Upper lobe of right lung (tissue), 1 donor: ENCODE results near the gene CLCN4. TPM values are rescaled to one million over a fixed set of nuclear protein-coding genes. Genes with fewer than 3 reads are reported as not detected.
A peak's percentile ranks its signal among the peaks of the same experiment; 100 is the strongest.

Experiments used
- ATAC-seq: fragments of 200-7000 bp; cut with Tn5 transposase; one replicate; pipeline ENCODE4 v1.9.1; 2020; ENCODE audit warnings: mild to moderate bottlenecking, moderate library complexity
- DNase-seq: peaks from one replicate; pipeline ENCODE4 v3.0.0-alpha.2; 2020
- H3K27ac ChIP-seq: fragments of 200-600 bp; one replicate; pipeline ENCODE4 v1.8.0; 2022
- H3K27me3 ChIP-seq: fragments of 200-600 bp; one replicate; pipeline ENCODE4 v1.8.0; 2022; ENCODE audit warnings: mild to moderate bottlenecking
- H3K36me3 ChIP-seq: fragments of 200-600 bp; one replicate; pipeline ENCODE4 v1.8.0; 2022
- H3K4me1 ChIP-seq: fragments of 200-600 bp; one replicate; pipeline ENCODE4 v1.8.0; 2022
- H3K4me3 ChIP-seq: fragments of 200-600 bp; one replicate; pipeline ENCODE4 v1.8.0; 2022; ENCODE audit warnings: mild to moderate bottlenecking
- H3K9me3 ChIP-seq: fragments of 200-600 bp; one replicate; pipeline ENCODE4 v1.8.0; 2022
- intact Hi-C: fragments of 100-400 bp; cut with DNase I; formaldehyde crosslinking; loops from one replicate; pipeline ENCODE4 v1.11.0; 2022
- total RNA-seq: library from RNA; stranded (reverse); fragmentation: NEBNext Ultra II Directional; extraction: Animal tissue kit (Norgen Biotek cat#: 25700); gene quantifications from one replicate; pipeline ENCODE4 v1.2.1, GENCODE V29; 2021
- TF ChIP-seq, protein P1 (sequence below): fragments of 200-600 bp; IDR thresholded peaks from one replicate; pipeline ENCODE4 v1.8.0; 2022; ENCODE audit warnings: antibody characterized with exemption
- donor health status: DM: no; HTN: yes; CAD: no; lungs with severe emphysema.

The CLCN4 gene
- total RNA-seq, 1 donor from 2014 or later, result 9.8 TPM

DNA sequence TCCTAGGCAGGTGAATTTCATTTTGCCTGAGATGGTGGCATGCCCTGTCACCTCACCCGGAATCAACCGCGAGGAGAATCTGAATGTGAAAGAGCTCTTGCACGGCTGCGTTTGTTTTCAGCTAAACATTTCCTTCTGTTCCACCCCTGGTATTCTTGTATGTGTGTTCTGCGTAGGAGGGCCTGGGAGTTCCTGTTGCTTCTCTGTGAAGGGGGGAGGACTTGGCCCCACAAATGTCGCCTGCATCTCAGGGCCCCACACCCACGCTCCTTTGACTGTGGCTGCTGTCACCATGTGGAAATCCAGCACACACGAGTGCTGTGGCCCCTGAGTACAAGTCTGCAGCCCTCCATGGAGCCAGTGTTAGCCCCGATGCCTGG lies 45.8 kb upstream of the CLCN4 start:
- Histone ChIP-seq H3K9me3 (no peaks in the 10 kb centered on the region), H3K27me3 (no peaks in the 10 kb centered on the region), H3K4me1 (peaks cover 11% of the 10 kb centered on the region), H3K36me3 (no peaks in the 10 kb centered on the region), H3K4me3 (no peak overlapping the region), H3K27ac (peak overlapping the region; percentile 51)
- TF ChIP-seq, protein P1, sequence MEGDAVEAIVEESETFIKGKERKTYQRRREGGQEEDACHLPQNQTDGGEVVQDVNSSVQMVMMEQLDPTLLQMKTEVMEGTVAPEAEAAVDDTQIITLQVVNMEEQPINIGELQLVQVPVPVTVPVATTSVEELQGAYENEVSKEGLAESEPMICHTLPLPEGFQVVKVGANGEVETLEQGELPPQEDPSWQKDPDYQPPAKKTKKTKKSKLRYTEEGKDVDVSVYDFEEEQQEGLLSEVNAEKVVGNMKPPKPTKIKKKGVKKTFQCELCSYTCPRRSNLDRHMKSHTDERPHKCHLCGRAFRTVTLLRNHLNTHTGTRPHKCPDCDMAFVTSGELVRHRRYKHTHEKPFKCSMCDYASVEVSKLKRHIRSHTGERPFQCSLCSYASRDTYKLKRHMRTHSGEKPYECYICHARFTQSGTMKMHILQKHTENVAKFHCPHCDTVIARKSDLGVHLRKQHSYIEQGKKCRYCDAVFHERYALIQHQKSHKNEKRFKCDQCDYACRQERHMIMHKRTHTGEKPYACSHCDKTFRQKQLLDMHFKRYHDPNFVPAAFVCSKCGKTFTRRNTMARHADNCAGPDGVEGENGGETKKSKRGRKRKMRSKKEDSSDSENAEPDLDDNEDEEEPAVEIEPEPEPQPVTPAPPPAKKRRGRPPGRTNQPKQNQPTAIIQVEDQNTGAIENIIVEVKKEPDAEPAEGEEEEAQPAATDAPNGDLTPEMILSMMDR, result no peak
- intact Hi-C loops, result no loop called here
- ATAC-seq (peak; percentile 76), DNase-seq (no peak)

DNA sequence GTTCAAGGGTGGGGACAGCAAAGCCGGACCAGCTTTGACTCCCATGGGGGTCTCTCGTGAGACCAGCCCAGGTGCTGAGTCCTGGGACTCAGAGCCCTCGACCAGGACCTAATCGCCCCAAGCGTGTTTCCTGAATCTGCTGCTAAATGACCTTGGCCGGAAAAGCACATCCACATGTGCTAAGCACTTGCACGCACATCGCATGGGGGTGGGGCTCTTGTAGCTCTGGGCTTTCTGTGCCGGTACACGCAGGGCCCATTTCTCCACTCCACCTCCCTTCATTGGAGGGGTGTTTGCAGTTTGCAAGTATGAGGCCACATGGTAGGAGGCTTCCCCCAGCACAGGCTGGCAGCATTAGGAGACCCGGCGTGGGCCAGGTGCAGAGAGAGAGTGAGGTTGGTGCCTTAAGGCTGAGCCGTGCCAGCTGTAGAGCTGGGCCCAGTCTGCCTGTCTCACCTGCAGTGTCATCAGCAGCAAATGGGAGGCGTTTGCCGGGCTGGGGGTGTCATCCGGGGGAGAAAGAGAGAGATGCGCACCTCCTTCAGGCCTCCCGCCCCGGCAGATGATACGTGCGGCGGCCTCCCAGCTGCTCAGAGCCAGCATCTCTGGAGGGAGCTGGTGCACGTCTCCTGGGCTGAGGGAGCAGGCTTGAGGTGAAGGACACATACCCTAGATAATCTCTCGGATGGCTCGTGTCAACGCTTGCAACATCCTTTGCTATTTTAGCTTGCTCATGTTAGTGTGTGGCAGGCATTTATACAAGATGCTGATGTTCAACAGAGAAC lies 45.2 kb upstream of the CLCN4 start:
- no peak overlapping the region for H3K4me3 ChIP-seq
- H3K9me3 ChIP-seq, result no peaks in the 10 kb centered on the region
- H3K36me3 ChIP-seq, result no peaks in the 10 kb centered on the region
- intact Hi-C loops, result no loop called here
- H3K4me1 ChIP-seq, result peaks cover 11% of the 10 kb centered on the region
- H3K27ac ChIP-seq, result peak overlapping the region; percentile 51
- no peaks in the 10 kb centered on the region for H3K27me3 ChIP-seq
- DNase-seq (no peak), ATAC-seq (peak; percentile 34)
- TF ChIP-seq, protein P1, result no peak

DNA sequence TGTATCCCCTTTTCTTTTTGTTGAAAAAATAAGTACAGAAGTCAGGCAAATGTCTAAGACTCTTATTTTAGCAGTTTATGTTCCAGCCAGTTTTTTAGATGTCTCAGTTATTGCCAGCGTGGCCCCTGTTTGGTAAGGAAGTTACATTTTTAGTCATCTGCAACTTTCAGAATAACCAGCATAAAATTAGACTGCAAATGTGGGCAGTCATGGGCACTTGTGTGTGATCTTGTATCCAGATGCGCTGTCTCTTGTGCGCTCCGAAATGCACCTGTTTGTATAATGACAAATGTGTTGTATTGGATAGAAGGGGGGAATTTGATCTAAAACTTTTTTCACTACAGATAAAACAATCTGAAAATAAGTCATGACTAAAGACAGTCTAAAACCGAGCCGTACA lies 44.3 kb upstream of the CLCN4 start:
- ATAC-seq (no peak), DNase-seq (no peak)
- H3K27ac ChIP-seq, result no peak overlapping the region

DNA sequence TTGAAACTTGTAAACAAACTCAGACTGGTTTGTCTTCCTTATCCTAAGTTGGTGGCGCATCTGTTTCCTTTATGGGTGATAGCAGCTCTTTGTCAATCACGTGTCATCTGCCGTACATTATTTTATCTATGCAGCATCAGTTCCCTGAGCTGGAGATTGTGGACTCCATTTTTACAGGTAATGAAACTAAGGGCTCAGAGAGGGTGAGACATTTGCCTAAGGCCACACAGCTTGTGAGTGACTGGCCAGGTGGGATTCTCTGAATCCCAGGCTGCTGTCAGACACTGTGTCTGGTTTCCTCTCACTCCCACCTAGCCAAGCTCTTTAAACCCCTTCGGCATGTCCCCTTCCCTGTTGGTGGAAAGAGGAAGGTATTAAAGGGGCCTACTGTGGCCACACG lies 41.7 kb upstream of the CLCN4 start:
- ATAC-seq, result no peak
- DNase-seq, result no peak
- Histone ChIP-seq H3K36me3 (no peaks in the 10 kb centered on the region), H3K4me3 (no peak overlapping the region), H3K9me3 (no peaks in the 10 kb centered on the region), H3K27ac (no peak overlapping the region), H3K4me1 (no peaks in the 10 kb centered on the region), H3K27me3 (no peaks in the 10 kb centered on the region)
- TF ChIP-seq, protein P1, result no peak
- intact Hi-C loops, result no loop called here

More for the DNA sequence above, 44.3 kb upstream of the CLCN4 start:
- intact Hi-C loops, result no loop called here
- no peaks in the 10 kb centered on the region for H3K9me3 ChIP-seq
- H3K4me1 ChIP-seq, result peaks cover 4% of the 10 kb centered on the region
- no peaks in the 10 kb centered on the region for H3K27me3 ChIP-seq
- H3K4me3 ChIP-seq, result no peak overlapping the region
- TF ChIP-seq, protein P1, result no peak
- no peaks in the 10 kb centered on the region for H3K36me3 ChIP-seq

DNA sequence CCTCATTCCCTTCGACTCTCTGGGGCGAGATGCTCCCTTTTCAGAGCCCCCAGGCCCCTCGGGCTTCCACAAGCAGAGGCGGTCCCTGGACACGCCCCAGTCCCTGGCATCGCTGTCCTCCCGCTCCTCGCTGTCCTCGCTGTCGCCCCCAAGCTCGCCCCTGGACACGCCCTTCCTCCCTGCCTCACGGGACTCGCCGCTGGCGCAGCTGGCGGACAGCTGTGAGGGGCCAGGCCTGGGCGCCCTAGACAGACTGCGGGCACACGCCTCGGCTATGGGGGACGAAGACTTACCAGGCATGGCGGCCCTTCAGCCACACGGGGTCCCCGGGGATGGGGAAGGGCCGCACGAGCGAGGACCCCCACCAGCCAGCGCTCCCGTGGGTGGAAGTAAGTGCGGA lies 39.5 kb upstream of the CLCN4 start:
- no peak for DNase-seq
- ATAC-seq, result no peak
- no peaks in the 10 kb centered on the region for H3K27me3 ChIP-seq
- H3K4me1 ChIP-seq, result peaks cover 3% of the 10 kb centered on the region
- no peaks in the 10 kb centered on the region for H3K9me3 ChIP-seq
- TF ChIP-seq, protein P1, result no peak
- no peak overlapping the region for H3K27ac ChIP-seq
- intact Hi-C loops, result no loop called here
- H3K4me3 ChIP-seq, result no peak overlapping the region
- H3K36me3 ChIP-seq, result no peaks in the 10 kb centered on the region
